Measurements from ENCODE around the gene MFAP4.

MFAP4 gene

DNA sequence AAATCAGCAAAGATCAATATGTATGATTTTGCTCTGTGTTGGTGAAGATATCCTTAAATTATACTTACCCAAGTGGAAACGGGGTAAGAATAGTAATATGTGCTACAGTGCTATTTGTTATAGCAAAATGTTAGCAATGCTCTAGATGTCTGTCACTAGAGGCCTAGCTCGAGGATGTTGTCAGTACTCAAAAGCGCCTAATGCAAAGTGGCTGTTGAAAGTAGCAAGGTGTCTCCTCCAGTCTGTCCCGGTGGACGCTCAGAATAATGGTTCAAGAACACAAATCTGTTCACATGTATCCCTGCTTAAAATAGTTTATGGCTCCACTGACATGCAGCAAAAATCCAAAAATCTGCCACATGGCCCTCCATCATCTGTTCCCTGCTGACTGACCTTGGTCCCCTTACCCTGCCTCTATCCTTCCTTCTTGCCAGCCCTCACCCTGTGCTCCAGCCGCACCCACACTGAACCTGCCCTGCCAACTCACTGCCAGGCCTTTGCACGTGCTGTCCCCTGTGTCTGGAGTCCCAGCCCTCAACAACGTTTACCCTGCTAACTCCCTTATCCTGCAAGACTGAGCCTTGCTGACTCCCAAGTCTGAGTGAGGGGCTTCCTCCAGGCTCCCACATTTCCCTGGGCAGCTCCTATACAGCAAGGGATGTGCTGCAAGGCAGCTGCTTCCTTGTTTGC, 14.5 kb upstream of the MFAP4 start:
- no peak overlapping the region for H3K4me2 ChIP-seq
- H3K36me3 ChIP-seq: no peaks in the 10 kb centered on the region
- H3K9ac ChIP-seq: no peak overlapping the region
- no peak overlapping the region for H3K4me3 ChIP-seq
- no peak for TF ChIP-seq Cebpa-rat (IDR thresholded peaks at IDR 0.05)
- no peaks in the 10 kb centered on the region for H3K4me1 ChIP-seq
- H3K9me3 ChIP-seq: no peaks in the 10 kb centered on the region
- H3K27me3 ChIP-seq: no peaks in the 10 kb centered on the region
- H3K27ac ChIP-seq: no peak overlapping the region
- no peaks in the 10 kb centered on the region for H4K20me1 ChIP-seq

DNA sequence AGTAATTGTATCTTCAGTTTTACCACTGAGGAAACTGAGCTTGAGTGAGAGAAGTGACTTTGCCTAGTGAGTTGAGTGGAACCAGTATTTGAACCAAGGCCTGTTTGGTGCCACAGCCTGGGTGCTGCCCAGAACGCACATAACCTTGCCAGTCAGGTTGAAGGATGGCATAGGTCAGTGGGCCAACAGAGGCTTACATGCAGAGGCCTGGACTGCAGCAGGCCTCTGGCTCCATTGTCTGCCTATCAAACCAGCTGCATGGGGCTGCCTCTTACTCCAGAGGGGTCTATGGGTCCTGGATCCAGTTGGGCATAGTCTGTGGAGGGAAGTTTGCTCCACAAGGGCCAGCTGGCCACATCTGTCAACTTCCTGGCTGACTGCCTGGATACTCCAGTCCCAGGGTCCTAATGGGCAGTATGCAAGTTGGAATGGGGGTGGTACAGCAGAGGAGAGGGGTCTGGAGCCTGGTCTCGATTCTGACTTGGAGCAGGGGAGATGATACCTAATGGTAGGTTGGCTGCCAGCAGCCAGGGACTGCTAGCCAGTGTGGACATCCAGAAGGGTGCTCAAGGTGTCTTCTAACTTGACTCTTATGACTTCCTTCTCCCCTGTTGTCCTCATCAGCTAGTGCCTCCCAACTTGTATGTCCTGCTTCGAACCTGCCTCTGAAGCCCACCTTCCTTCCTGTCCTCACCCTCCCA, 12.9 kb upstream of the MFAP4 start:
- TF ChIP-seq Cebpa-rat (IDR thresholded peaks at IDR 0.05): no peak
- H3K4me3 ChIP-seq: no peak overlapping the region
- H3K4me2 ChIP-seq: no peak overlapping the region
- no peak overlapping the region for H3K27ac ChIP-seq
- H3K36me3 ChIP-seq: no peaks in the 10 kb centered on the region
- no peaks in the 10 kb centered on the region for H4K20me1 ChIP-seq
- H3K4me1 ChIP-seq: no peaks in the 10 kb centered on the region
- H3K9ac ChIP-seq: no peak overlapping the region
- no peaks in the 10 kb centered on the region for H3K27me3 ChIP-seq
- no peaks in the 10 kb centered on the region for H3K9me3 ChIP-seq

- no peak for TF ChIP-seq Cebpa-rat (IDR thresholded peaks at IDR 0.05)
- no peak overlapping the region for H3K27ac ChIP-seq
- no peaks in the 10 kb centered on the region for H4K20me1 ChIP-seq
- no peaks in the 10 kb centered on the region for H3K4me1 ChIP-seq
- H3K36me3 ChIP-seq: no peaks in the 10 kb centered on the region
- no peak overlapping the region for H3K4me3 ChIP-seq
- no peaks in the 10 kb centered on the region for H3K9me3 ChIP-seq
- H3K4me2 ChIP-seq: no peak overlapping the region
- no peaks in the 10 kb centered on the region for H3K27me3 ChIP-seq
- H3K9ac ChIP-seq: no peak overlapping the region
Measured at GRCh38 chr17:19398301-19399181, 11.6 kb upstream of the MFAP4 start.

GRCh38 chr17:19397556-19398041, 10.6 kb upstream of the MFAP4 start:
- H3K4me3 ChIP-seq: no peak overlapping the region
- no peaks in the 10 kb centered on the region for H3K9me3 ChIP-seq
- no peaks in the 10 kb centered on the region for H3K4me1 ChIP-seq
- no peak overlapping the region for H3K9ac ChIP-seq
- no peak for TF ChIP-seq Cebpa-rat (IDR thresholded peaks at IDR 0.05)
- no peaks in the 10 kb centered on the region for H3K27me3 ChIP-seq
- no peaks in the 10 kb centered on the region for H3K36me3 ChIP-seq
- H3K27ac ChIP-seq: no peak overlapping the region
- H4K20me1 ChIP-seq: no peaks in the 10 kb centered on the region
- no peak overlapping the region for H3K4me2 ChIP-seq

- H3K4me3 ChIP-seq: no peak overlapping the region
- no peaks in the 10 kb centered on the region for H3K9me3 ChIP-seq
- H4K20me1 ChIP-seq: no peaks in the 10 kb centered on the region
- TF ChIP-seq Cebpa-rat (IDR thresholded peaks at IDR 0.05): no peak
- H3K9ac ChIP-seq: no peak overlapping the region
- H3K4me2 ChIP-seq: no peak overlapping the region
- no peaks in the 10 kb centered on the region for H3K27me3 ChIP-seq
- H3K27ac ChIP-seq: no peak overlapping the region
- peaks cover 7% of the 10 kb centered on the region; the same call in 1 of the 2 replicates for H3K4me1 ChIP-seq
- no peaks in the 10 kb centered on the region for H3K36me3 ChIP-seq
Measured at GRCh38 chr17:19392303-19392702, 5.3 kb upstream of the MFAP4 start.

- H3K27me3 ChIP-seq: no peaks in the 10 kb centered on the region
- TF ChIP-seq Cebpa-rat (IDR thresholded peaks at IDR 0.05): no peak
- H4K20me1 ChIP-seq: no peaks in the 10 kb centered on the region
- H3K4me3 ChIP-seq: no peak overlapping the region
- H3K36me3 ChIP-seq: no peaks in the 10 kb centered on the region
- no peaks in the 10 kb centered on the region for H3K9me3 ChIP-seq
- H3K4me1 ChIP-seq: peaks cover 13% of the 10 kb centered on the region; the same call in 1 of the 2 replicates
- H3K27ac ChIP-seq: no peak overlapping the region
- H3K9ac ChIP-seq: no peak overlapping the region
- H3K4me2 ChIP-seq: no peak overlapping the region
Measured at GRCh38 chr17:19391432-19391831, 4.4 kb upstream of the MFAP4 start.

- H3K27ac ChIP-seq: no peak overlapping the region
- peaks cover 17% of the 10 kb centered on the region; the same call in 1 of the 2 replicates for H3K4me1 ChIP-seq
- no peaks in the 10 kb centered on the region for H3K9me3 ChIP-seq
- no peak overlapping the region for H3K4me3 ChIP-seq
- no peaks in the 10 kb centered on the region for H4K20me1 ChIP-seq
- H3K4me2 ChIP-seq: no peak overlapping the region
- H3K36me3 ChIP-seq: no peaks in the 10 kb centered on the region
- no peaks in the 10 kb centered on the region for H3K27me3 ChIP-seq
- no peak for TF ChIP-seq Cebpa-rat (IDR thresholded peaks at IDR 0.05)
- no peak overlapping the region for H3K9ac ChIP-seq
Measured at GRCh38 chr17:19390951-19391350, 4.0 kb upstream of the MFAP4 start.

- Histone ChIP-seq H3K36me3 (0 out of 2 replicates have a peak, but pooled peaks cover 5% of the 10 kb centered on the region), H3K27ac (no peak overlapping the region), H3K4me1 (peaks cover 35% of the 10 kb centered on the region)
Measured at GRCh38 chr17:19388791-19389785, 2.1 kb upstream of the MFAP4 start.

More at GRCh38 chr17:19388791-19389785, 2.1 kb upstream of the MFAP4 start:
- H3K9ac ChIP-seq: no peak overlapping the region
- no peaks in the 10 kb centered on the region for H3K9me3 ChIP-seq
- H3K4me3 ChIP-seq: no peak overlapping the region
- H4K20me1 ChIP-seq: peaks cover 11% of the 10 kb centered on the region; the same call in 1 of the 2 replicates
- no peak for TF ChIP-seq Cebpa-rat (IDR thresholded peaks at IDR 0.05)
- no peak overlapping the region for H3K4me2 ChIP-seq
- H3K27me3 ChIP-seq: no peaks in the 10 kb centered on the region
